Right ventricle myocardium superior (tissue), 1 donor: ENCODE results near the gene LRIF1. TPM values are rescaled to one million over a fixed set of nuclear protein-coding genes. Genes with fewer than 3 reads are reported as not detected.
"Not testable (repeated sequence)": the region's sequence is repeated elsewhere in the genome, so short reads cannot be mapped to it uniquely, and the experiment has no call there.

Experiments
- ATAC-seq: fragments of 200-7000 bp; cut with Tn5 transposase; one replicate; pipeline ENCODE4 v1.9.1; 2020; ENCODE audit warnings: mild to moderate bottlenecking; ENCODE audit not compliant: poor library complexity
- DNase-seq: peaks from one replicate; pipeline ENCODE4 v3.0.0-alpha.2; 2020
- intact Hi-C: fragments of 100-400 bp; cut with DNase I; formaldehyde crosslinking; loops from one replicate; pipeline ENCODE4 v1.11.2; 2022
- total RNA-seq: library from RNA; stranded (reverse); fragmentation: NEBNext Ultra II Directional; extraction: Animal tissue kit (Norgen Biotek cat#: 25700); gene quantifications from one replicate; pipeline ENCODE4 v1.2.1, GENCODE V29; 2021
- donor health status: DM: no; HTN: yes; CAD: no; lungs with severe emphysema.

Gene LRIF1
- total RNA-seq, 1 donor from 2014 or later = 16.7 TPM

- DNase-seq (no peak), ATAC-seq (no peak)
- intact Hi-C loops = no loop called here
Measured at GRCh38 chr1:110953031-110953430, 10.7 kb downstream of the LRIF1 start.

GRCh38 chr1:110952031-110952430 is 11.7 kb downstream of the LRIF1 start:
- intact Hi-C loops = no loop called here
- DNase-seq = no peak
- ATAC-seq = no peak

- intact Hi-C loops = no loop called here
- DNase-seq (no peak), ATAC-seq (no peak)
Measured at GRCh38 chr1:110951161-110951560, 12.6 kb downstream of the LRIF1 start.

- ATAC-seq (no peak), DNase-seq (no peak)
- intact Hi-C loops = no loop called here
Measured at GRCh38 chr1:110948038-110948810, 15.5 kb downstream of the LRIF1 start.

- DNase-seq (no peak), ATAC-seq (no peak)
- intact Hi-C loops = no loop called here
Measured at GRCh38 chr1:110945626-110946025, 18.1 kb downstream of the LRIF1 start.

GRCh38 chr1:110944806-110945205 is 18.9 kb downstream of the LRIF1 start:
- DNase-seq (no peak), ATAC-seq (no peak)
- intact Hi-C loops = no loop called here

- ATAC-seq (no peak), DNase-seq (no peak)
Measured at GRCh38 chr1:110936567-110936966, 27.2 kb downstream of the LRIF1 start.

GRCh38 chr1:110931097-110931496 is 32.6 kb downstream of the LRIF1 start:
- intact Hi-C loops, ATAC-seq, DNase-seq: not testable (repeated sequence)

More at GRCh38 chr1:110936567-110936966, 27.2 kb downstream of the LRIF1 start:
- intact Hi-C loops = no loop called here

- DNase-seq (no peak), ATAC-seq (no peak)
- intact Hi-C loops = no loop called here
Measured at GRCh38 chr1:110928904-110929303, 34.8 kb downstream of the LRIF1 start.

- no peak for ATAC-seq
- intact Hi-C loops = no loop called here
Measured at GRCh38 chr1:110928191-110928590, 35.5 kb downstream of the LRIF1 start.

GRCh38 chr1:110927484-110928075 is 36.1 kb downstream of the LRIF1 start:
- intact Hi-C loops = no loop called here
- ATAC-seq = no peak
- DNase-seq = no peak

More at GRCh38 chr1:110928191-110928590, 35.5 kb downstream of the LRIF1 start:
- DNase-seq = no peak

GRCh38 chr1:110921953-110922352 is 41.8 kb downstream of the LRIF1 start:
- intact Hi-C loops = no loop called here
- DNase-seq (no peak), ATAC-seq (no peak)

- DNase-seq (no peak), ATAC-seq (no peak)
- intact Hi-C loops = no loop called here
Measured at GRCh38 chr1:110918016-110918415, 45.7 kb downstream of the LRIF1 start.

GRCh38 chr1:110916669-110917306 is 46.9 kb downstream of the LRIF1 start:
- DNase-seq (no peak), ATAC-seq (no peak)
- intact Hi-C loops = no loop called here

GRCh38 chr1:110916274-110916668 is 47.5 kb downstream of the LRIF1 start:
- ATAC-seq (no peak), DNase-seq (no peak)
- intact Hi-C loops = no loop called here

GRCh38 chr1:110915804-110916203 is 47.9 kb downstream of the LRIF1 start:
- DNase-seq (no peak), ATAC-seq (no peak)
- intact Hi-C loops = no loop called here

- intact Hi-C loops = no loop called here
- ATAC-seq (no peak), DNase-seq (no peak)
Measured at GRCh38 chr1:110914676-110915075, 49.0 kb downstream of the LRIF1 start.

- DNase-seq = no peak
- intact Hi-C loops = no loop called here
- no peak for ATAC-seq
Measured at GRCh38 chr1:110912784-110913183, 50.9 kb downstream of the LRIF1 start.

GRCh38 chr1:110903853-110904500 is 59.7 kb downstream of the LRIF1 start:
- intact Hi-C loops = no loop called here
- no peak for ATAC-seq
- no peak for DNase-seq
